SJCRH30 (cell line): ENCODE results near the gene ENDOG. TPM values are rescaled to one million over a fixed set of nuclear protein-coding genes. Genes with fewer than 3 reads are reported as not detected.
"Not testable (repeated sequence)": the region's sequence is repeated elsewhere in the genome, so short reads cannot be mapped to it uniquely, and the experiment has no call there.

ENCODE experiments used
- DNase-seq, 2 experiments: peaks; one replicate each; pipeline ENCODE4 v3.0.0-alpha.2; 2015 to 2020
- H3K27ac ChIP-seq: fragments of 250-450 bp; sonication (Bioruptor Pico); 2 replicates; pipeline ENCODE4 v1.5.1; 2020; ENCODE audit warnings: mild to moderate bottlenecking, moderate library complexity
- H3K27me3 ChIP-seq: fragments of 250-450 bp; sonication (Bioruptor Pico); 2 replicates; pipeline ENCODE4 v1.5.1; 2020; ENCODE audit warnings: mild to moderate bottlenecking, moderate library complexity
- H3K36me3 ChIP-seq: fragments of 250-450 bp; sonication (Bioruptor Pico); 2 replicates; pipeline ENCODE4 v1.5.1; 2020; ENCODE audit warnings: mild to moderate bottlenecking, moderate library complexity
- H3K4me1 ChIP-seq: fragments of 250-450 bp; sonication (Bioruptor Pico); 2 replicates; pipeline ENCODE4 v1.5.1; 2020; ENCODE audit warnings: mild to moderate bottlenecking, moderate library complexity
- H3K4me3 ChIP-seq: fragments of 250-450 bp; sonication (Bioruptor Pico); 2 replicates; pipeline ENCODE4 v1.5.1; 2020; ENCODE audit warnings: mild to moderate bottlenecking, moderate library complexity
- H3K9me3 ChIP-seq: fragments of 250-450 bp; sonication (Bioruptor Pico); replicated peaks from 2 replicates; pipeline ENCODE4 v1.5.1; 2020; ENCODE audit warnings: mild to moderate bottlenecking, moderate library complexity
- total RNA-seq: library from RNA; depleted of rRNA; stranded (reverse); fragments of >200 nt; shearing (Covaris generic); gene quantifications from 2 replicates; pipeline ENCODE4 v1.2.3, GENCODE V29; 2014; rRNA removed

The ENDOG gene
- total RNA-seq, 1 experiment from 2014 or later: 14.8 TPM

DNA sequence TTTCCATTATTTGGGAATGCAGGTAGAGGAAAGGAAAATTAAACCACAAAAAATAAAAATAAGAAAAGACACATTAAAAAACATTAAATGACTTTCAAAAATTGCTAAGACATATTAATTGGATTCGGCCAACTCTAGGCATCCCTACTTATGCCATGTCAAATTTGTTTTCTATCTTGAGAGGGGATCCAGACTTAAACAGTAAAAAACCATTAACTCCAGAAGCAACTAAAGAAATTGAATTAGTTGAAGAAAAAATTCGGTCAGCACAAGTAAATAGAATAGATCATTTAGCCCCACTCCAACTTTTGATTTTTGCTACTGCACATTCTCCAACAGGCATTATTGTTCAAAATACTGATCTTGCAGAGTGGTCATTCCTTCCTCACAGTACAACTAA lies 34.3 kb downstream of the ENDOG start:
- not testable (repeated sequence) for DNase-seq, H3K27ac ChIP-seq, H3K27me3 ChIP-seq, H3K9me3 ChIP-seq, H3K4me3 ChIP-seq, H3K4me1 ChIP-seq, H3K36me3 ChIP-seq

DNA sequence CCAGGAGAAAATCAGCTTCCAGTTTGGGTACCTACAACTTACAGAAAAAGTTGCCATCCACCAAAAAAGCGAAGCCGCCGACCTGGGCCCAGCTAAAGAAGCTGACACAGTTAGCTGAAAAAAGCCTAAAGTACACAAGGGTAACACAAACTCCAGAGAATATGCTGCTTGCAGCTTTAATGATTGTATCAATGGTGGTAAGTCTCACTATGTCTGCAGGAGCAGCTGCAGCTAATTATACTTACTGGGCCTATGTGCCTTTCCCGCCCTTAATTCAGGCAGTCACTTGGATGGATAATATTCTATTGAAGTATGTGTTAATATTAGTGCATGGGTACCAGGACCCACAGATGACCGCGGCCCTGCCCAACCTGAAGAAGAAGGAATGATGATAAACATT lies 36.2 kb downstream of the ENDOG start:
- not testable (repeated sequence) for DNase-seq, H3K27ac ChIP-seq, H3K9me3 ChIP-seq

GRCh38 chr9:128858476-128858875 lies 40.2 kb downstream of the ENDOG start:
- H3K9me3 ChIP-seq, H3K4me1 ChIP-seq, H3K27me3 ChIP-seq, DNase-seq, H3K4me3 ChIP-seq, H3K27ac ChIP-seq, H3K36me3 ChIP-seq: not testable (repeated sequence)

More for the DNA sequence above, 36.2 kb downstream of the ENDOG start:
- not testable (repeated sequence) for H3K4me3 ChIP-seq, H3K27me3 ChIP-seq, H3K4me1 ChIP-seq, H3K36me3 ChIP-seq

DNA sequence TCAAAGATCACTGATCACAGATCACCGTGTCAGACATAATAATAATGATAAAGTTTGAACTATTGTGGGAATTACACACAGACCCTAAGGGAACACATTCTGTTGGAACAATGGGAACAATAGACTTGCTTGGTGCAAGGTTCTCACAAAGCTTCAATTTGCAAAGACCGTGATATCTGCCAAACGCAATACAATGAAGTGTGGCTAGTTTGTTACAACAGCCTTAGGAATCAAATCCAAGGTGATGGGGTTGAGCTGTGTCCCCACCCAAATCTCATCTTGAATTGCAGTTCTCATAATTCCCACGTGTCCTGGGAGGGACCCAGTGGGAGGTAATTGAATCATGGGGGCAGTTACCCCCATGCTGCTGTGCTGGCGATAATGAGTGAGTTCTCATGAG lies 42.6 kb downstream of the ENDOG start:
- Histone ChIP-seq H3K27ac (no peak overlapping the region), H3K27me3 (no peaks in the 10 kb centered on the region), H3K36me3 (no peaks in the 10 kb centered on the region), H3K4me1 (no peaks in the 10 kb centered on the region), H3K9me3 (no peaks in the 10 kb centered on the region), H3K4me3 (no peak overlapping the region)
- DNase-seq: no peak

DNA sequence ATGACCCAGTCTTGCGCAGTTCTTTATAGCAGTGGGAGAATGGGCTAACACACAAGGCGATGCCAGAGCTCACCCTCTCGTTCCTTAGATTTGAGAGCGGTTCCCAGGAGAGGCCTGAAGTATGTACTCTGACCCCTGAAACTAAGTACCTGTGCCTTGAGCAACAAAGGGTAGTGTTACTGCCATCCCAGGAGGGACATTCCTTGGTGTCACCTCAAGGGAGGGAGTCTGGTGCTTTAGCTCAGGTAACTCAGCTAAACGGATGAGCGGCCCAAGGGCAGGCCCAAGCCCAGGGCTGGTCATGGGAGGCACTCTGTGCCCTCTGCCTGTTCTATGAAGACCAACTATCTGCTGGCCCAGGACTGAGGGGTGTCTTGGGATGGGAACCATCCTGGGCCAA lies 43.2 kb downstream of the ENDOG start:
- Histone ChIP-seq H3K27me3 (no peaks in the 10 kb centered on the region), H3K4me1 (no peaks in the 10 kb centered on the region), H3K27ac (no peak overlapping the region), H3K36me3 (no peaks in the 10 kb centered on the region), H3K4me3 (no peak overlapping the region), H3K9me3 (no peaks in the 10 kb centered on the region)
- DNase-seq: no peak

- no peaks in the 10 kb centered on the region for H3K4me1 ChIP-seq
- H3K9me3 ChIP-seq: no peaks in the 10 kb centered on the region
Measured at GRCh38 chr9:128862401-128862851, 44.1 kb downstream of the ENDOG start.

GRCh38 chr9:128863647-128864046 lies 45.3 kb downstream of the ENDOG start:
- no peaks in the 10 kb centered on the region for H3K9me3 ChIP-seq
- no peak overlapping the region for H3K4me3 ChIP-seq
- DNase-seq: peak; percentile 79 to 85
- H3K36me3 ChIP-seq: no peaks in the 10 kb centered on the region
- H3K27ac ChIP-seq: no peak overlapping the region
- no peaks in the 10 kb centered on the region for H3K27me3 ChIP-seq
- H3K4me1 ChIP-seq: no peaks in the 10 kb centered on the region

More at GRCh38 chr9:128862401-128862851, 44.1 kb downstream of the ENDOG start:
- H3K27ac ChIP-seq: no peak overlapping the region
- no peak overlapping the region for H3K4me3 ChIP-seq
- no peaks in the 10 kb centered on the region for H3K36me3 ChIP-seq
- no peak for DNase-seq
- no peaks in the 10 kb centered on the region for H3K27me3 ChIP-seq

DNA sequence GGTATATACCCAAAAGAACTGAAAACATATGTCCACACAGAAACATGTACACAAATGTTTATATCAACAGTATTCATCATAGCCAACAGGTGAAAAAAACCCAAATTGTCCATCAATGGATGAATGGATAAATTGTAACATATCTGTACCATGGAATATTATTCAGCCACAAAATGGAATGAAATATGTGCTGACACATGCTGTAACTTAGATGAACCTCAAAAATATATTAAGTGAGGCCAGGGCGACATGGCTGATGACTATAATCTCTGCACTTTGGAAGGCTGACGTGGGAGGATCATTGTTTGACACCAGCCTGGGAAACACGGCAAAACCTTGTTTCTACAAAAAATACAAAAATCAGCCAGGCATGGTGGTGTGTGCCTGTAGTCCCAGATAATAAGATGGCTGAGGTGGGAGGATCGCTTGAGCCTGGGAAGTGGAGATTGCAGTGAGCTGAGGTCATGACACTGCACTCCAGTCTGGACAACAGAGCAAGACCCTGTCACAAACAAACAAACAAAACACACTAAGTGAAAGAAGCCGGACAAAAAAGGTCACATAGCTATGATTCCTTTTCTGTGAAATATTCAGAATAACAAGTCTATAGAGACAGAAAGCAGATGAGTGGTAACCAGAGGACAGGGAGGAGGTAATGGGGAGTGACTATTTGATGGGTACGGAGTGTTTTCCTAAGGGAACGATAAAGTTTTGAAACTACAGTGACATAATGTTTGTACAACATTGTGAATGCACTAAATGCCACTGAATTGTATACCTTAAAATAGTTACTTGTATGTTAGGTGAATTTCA lies 52.0 kb downstream of the ENDOG start:
- Histone ChIP-seq H3K27me3 (no peaks in the 10 kb centered on the region), H3K36me3 (no peaks in the 10 kb centered on the region), H3K4me3 (no peak overlapping the region), H3K27ac (no peak overlapping the region), H3K9me3 (no peaks in the 10 kb centered on the region), H3K4me1 (no peaks in the 10 kb centered on the region)
- no peak for DNase-seq

DNA sequence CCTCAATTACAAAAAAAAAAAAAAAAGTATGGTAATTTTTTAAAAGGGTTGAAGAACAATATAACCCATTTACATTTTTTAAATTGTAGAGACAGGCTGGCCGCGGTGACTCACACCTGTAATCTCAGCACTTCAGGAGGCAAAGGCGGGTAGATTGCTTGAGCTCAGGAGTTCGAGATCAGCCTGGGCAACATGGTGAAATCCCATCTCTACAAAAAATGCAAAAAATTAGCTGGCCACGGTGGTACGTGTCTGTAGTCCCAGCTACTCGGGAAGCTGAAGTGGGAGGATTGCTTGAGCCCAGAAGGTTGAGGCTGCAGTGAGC lies 52.6 kb downstream of the ENDOG start:
- H3K4me3 ChIP-seq, H3K9me3 ChIP-seq, H3K4me1 ChIP-seq, H3K27ac ChIP-seq, DNase-seq, H3K36me3 ChIP-seq, H3K27me3 ChIP-seq: not testable (repeated sequence)

Other genes with a start within 250 kb of the ENDOG start
- gene DYNC2I2, start 161.7 kb upstream of the ENDOG start, total RNA-seq: 58.3 and 61.5 TPM in 2 replicates
- 1,089 and 1,149 TPM in 2 replicates for gene SET, start 129.3 kb upstream of the ENDOG start, total RNA-seq
- 15.8 and 20.2 TPM in 2 replicates for gene PKN3, start 116.0 kb upstream of the ENDOG start, total RNA-seq
- gene ZDHHC12, start 94.4 kb upstream of the ENDOG start, total RNA-seq: 35.0 and 37.4 TPM in 2 replicates
- gene ZER1, start 46.6 kb upstream of the ENDOG start, total RNA-seq: 18.8 and 19.9 TPM in 2 replicates
- 21.0 and 21.3 TPM in 2 replicates for gene TBC1D13, start 31.2 kb upstream of the ENDOG start, total RNA-seq
- 38.3 and 38.5 TPM in 2 replicates for gene SPOUT1, start 11.3 kb downstream of the ENDOG start, total RNA-seq
- 8.4 and 9.4 TPM in 2 replicates for gene KYAT1, start 63.5 kb downstream of the ENDOG start, total RNA-seq
- gene LRRC8A, start 63.6 kb downstream of the ENDOG start, total RNA-seq: 50.8 and 54.2 TPM in 2 replicates
- 20.7 and 23.2 TPM in 2 replicates for gene PHYHD1, start 102.5 kb downstream of the ENDOG start, total RNA-seq
- 21.9 and 24.9 TPM in 2 replicates for gene DOLK, start 129.1 kb downstream of the ENDOG start, total RNA-seq
- gene NUP188, start 129.2 kb downstream of the ENDOG start, total RNA-seq: 132 and 136 TPM in 2 replicates
- gene SH3GLB2, start 209.8 kb downstream of the ENDOG start, total RNA-seq: 21.1 and 26.7 TPM in 2 replicates
- 28.9 and 32.5 TPM in 2 replicates for gene MIGA2, start 218.1 kb downstream of the ENDOG start, total RNA-seq